ENCODE data around the gene PRSS53. TPM values are rescaled to one million over a fixed set of nuclear protein-coding genes. Genes with fewer than 3 reads are reported as not detected.
"Not testable (repeated sequence)": the region's sequence is repeated elsewhere in the genome, so short reads cannot be mapped to it uniquely, and the experiment has no call there.

Gene PRSS53
- total RNA-seq: 0.68 and 4.8 TPM in 2 replicates

DNA sequence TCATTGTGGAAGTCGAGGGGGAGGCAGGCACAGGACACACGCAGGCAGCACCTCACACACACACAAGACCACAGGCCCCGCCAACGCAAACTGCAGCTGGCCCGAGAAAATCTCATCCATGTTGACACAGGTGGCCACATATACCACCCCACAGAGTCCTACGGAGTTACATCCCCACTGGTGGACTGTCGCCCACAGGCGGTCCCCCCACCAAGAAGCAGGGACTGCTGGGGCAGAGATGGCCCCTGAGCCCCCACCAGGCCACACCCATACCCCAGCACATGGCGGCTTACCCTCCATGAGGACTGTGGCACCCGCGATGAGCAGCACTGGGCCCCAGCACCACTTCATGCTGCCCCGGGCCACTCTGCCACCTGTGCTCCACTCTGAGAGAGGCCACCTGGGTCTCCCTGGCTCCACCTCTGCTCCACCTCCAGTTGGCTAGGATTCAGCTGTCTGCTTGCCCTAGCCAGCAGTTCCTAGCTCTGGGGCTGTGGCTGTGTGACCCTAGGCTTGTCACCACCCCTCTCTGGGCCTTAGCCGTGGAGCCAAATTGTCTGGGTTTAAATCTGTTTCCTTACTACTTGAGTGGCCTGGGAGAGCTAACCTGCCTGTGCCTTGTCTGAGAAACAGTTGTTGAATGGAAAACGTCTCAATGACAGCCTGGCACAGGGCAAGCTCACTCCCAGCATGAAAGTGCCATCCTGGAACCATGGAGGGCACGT lies at the start of gene PRSS53:
PRSS53 (minus strand) TSS at position 485 of the 725 bp plus-strand sequence; CDS start at position 351, 134 bp downstream.
- DNase-seq (ENCODE audit: extremely low read depth, low read depth, low spot score): no peak

DNA sequence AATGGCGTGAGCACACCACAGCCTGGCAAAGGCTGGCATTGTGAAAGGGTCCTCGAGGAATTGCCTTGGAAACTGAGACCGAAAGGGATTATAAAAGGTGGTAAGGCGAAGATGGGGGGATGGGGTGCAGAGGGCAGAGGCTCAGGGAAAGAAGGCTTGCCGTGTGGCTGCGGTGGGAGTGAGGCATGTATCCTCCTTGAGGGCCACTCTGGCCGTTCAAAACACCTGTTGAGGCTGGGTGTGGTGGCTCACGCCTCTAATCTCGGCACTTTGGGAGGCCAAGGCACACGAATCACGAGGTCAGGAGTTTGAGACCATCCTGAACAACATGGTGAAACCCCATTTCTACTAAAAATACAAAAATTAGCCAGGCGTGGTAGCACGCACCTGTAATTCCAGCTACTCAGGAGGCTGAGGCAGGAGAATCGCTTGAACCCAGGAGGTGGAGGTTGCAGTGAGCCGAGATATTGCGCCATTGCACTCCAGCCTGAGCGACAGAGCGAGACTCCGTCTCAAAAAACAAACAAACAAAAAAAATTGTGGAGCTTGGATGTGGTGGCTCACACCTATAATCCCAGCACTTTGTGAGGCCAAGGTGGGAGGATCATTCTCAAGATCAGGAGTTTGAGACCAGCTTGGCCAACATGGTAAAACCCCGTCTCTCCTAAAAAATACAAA lies 48.2 kb upstream of the PRSS53 start:
- DNase-seq (ENCODE audit: extremely low read depth, low read depth, low spot score): not testable (repeated sequence)

DNA sequence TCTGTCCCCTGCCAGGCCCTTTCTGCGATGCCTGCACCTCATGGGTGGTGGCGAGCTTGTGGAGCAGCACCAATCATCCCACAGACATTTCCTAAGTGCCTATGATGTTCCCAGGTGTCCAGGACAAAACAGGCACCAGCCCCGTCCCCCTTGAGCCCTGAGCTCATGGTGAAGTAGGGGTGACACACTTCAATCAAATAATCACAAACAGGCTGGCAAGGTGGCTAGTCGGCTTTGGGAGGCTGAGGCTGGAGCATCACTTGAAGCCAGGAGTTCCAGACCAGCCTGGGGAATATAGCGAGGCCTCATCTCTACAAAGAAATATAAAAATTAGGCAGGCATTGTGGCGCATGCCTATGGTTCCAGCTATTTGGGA lies 47.5 kb upstream of the PRSS53 start:
- no peak for DNase-seq (ENCODE audit: extremely low read depth, low read depth, low spot score)

- no peak for DNase-seq (ENCODE audit: extremely low read depth, low read depth, low spot score)
Observed at GRCh38 chr16:31135535-31136286, 47.0 kb upstream of the PRSS53 start, which contains the start of gene PRSS8. Gene PRSS8 (minus strand): TSS chr16:31135727. CDS start chr16:31135498, 229 bp downstream.

- DNase-seq (ENCODE audit: extremely low read depth, low read depth, low spot score): no peak
Observed at GRCh38 chr16:31134625-31135534, 46.1 kb upstream of the PRSS53 start.

GRCh38 chr16:31134091-31134571 lies 45.4 kb upstream of the PRSS53 start:
- no peak for DNase-seq (ENCODE audit: extremely low read depth, low read depth, low spot score)

- DNase-seq (ENCODE audit: extremely low read depth, low read depth, low spot score): no peak
Observed at GRCh38 chr16:31133046-31133501, 44.3 kb upstream of the PRSS53 start.

DNA sequence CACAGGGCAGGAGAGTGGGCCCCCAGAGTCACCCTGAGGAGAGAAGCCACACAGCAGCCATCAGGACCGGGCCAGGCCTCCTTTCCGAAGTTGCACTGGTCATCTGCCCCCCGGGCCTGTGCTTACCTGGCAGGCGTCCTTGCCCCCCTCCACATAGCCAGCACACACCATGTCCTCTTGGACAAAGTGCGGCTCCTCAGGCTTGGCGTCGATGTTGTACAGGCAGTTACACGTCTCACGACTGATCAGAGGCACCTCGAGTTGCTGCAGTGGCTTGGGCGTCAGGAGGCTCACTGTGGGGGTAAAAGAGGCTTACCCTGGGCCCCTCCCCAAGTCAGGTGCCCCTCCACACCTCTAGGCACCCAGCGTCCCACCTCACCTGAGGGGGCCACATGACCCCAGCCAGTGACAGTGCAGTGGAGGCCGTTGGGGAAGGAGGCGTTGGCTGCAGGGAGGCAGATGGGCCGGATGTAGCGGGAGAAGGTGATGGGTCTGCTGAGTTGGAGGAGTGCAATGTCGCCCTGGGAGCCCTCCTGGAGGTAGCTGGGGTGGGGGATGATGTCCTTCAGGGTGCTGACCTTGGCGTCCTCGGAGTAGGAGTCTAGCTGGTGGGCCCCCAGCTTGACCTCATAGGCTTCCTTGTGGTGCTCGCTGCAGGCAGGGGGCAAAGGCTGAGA lies 43.7 kb upstream of the PRSS53 start:
- DNase-seq (ENCODE audit: extremely low read depth, low read depth, low spot score): no peak

DNA sequence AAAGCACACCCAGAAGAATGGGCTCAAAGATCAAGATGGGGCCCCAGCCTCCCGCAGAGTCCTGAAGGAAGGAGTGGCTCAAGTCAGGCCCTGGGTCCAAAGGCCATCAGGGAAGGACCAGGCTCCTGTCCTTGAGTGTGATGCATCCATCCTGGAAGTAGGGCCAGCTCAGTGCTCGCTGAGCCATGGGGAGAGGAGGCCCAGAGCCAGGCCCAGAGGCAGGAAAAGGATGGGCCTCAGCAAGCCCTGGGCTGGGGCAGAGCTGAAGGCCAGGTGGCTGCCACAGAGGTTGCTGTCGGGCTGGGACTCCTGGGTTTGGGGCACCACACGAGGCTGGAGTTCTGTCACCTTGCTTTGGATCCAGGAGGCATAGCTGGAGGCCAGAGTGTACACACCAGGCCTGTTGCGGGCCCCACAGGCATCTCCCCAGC lies 43.1 kb upstream of the PRSS53 start:
- no peak for DNase-seq (ENCODE audit: extremely low read depth, low read depth, low spot score)

DNA sequence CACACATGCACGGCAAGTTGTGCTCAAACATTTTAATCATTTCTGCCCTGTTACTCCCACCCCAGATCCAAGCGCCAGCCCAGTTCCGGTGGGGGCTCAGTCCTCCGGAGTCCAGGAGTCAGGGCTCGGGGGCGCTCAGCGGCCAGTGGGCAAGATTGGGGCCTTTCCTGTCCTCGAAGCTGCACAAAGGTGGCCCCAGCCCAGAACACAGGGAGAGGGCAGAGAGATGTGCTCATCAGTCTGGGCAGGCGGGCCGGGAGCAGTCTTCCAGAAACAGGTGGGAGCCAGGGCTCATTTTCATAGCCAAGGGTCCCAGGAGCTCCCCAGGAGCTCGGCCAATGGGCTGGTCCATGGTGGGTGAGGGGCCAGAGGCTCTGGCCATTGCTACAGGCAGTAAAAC lies 42.7 kb upstream of the PRSS53 start:
- no peak for DNase-seq (ENCODE audit: extremely low read depth, low read depth, low spot score)

- DNase-seq (ENCODE audit: extremely low read depth, low read depth, low spot score): no peak
Observed at GRCh38 chr16:31130899-31131298, 42.2 kb upstream of the PRSS53 start.

DNA sequence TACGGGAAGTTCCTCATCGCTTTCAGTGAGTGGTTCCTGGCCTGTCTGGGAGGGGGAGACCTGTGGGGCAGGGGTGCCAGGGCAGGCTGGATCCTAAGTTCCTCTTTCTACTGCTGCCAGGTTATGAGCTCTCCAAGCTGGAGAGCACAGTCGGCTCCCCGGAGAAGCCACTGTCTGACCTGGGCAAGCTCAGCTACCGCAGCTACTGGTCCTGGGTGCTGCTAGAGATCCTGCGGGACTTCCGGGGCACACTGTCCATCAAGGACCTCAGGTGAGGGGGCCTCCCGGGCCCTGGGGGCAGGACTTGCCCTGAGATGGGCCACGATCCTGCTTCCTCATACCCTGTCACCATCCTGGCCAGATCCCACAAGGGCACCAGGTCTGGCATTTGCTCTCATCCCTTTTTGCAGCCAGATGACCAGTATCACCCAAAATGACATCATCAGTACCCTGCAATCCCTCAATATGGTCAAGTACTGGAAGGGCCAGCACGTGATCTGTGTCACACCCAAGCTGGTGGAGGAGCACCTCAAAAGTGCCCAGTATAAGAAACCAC lies 41.7 kb upstream of the PRSS53 start:
- no peak for DNase-seq (ENCODE audit: extremely low read depth, low read depth, low spot score)

- no peak for DNase-seq (ENCODE audit: extremely low read depth, low read depth, low spot score)
Observed at GRCh38 chr16:31129568-31130335, 41.0 kb upstream of the PRSS53 start.

GRCh38 chr16:31128711-31129567 lies 40.2 kb upstream of the PRSS53 start:
- DNase-seq (ENCODE audit: extremely low read depth, low read depth, low spot score): no peak

DNA sequence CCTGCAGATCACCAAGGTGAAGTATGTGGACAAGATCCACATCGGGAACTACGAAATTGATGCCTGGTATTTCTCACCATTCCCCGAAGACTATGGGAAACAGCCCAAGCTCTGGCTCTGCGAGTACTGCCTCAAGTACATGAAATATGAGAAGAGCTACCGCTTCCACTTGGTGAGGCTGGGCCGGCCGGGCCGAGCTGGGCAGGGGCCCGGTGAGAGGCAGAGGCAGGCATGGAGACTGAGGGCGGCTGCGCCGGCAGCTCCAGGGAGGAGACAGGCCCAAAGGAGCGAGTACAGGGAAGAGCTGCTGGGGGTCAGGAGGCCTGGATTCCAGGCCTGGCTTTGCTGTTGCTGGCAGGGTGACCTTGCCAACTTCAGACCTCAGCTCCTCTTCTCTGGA lies 38.4 kb upstream of the PRSS53 start:
- no peak for DNase-seq (ENCODE audit: extremely low read depth, low read depth, low spot score)

DNA sequence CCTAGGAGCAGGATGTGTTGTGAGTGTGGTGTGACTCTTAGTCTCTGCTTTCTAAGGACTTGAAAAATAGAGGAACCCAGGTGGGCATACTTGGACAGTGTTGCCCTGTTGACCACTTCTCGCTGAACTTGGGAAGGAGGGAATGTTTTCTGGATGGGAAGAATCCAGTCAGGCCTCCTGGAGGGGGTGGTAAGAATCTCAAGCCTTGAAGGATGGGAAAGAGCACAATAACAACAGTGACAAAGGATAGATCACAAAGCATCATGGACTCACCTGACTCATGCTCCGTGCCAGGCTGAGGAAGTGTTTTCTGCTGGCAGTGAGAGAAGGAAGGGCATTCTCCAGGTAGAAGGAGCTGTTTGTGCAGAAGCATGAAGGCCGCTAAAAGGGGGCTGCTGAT lies 37.1 kb upstream of the PRSS53 start:
- no peak for DNase-seq (ENCODE audit: extremely low read depth, low read depth, low spot score)

GRCh38 chr16:31120129-31120528 lies 31.4 kb upstream of the PRSS53 start:
- no peak for DNase-seq (ENCODE audit: extremely low read depth, low read depth, low spot score)

All from glomerular endothelial cell (primary cell).